Tibial nerve (tissue), 4 donors: ENCODE results near the gene AKAP12.

Experiments
- EP300 ChIP-seq, 2 donors: sonication (generic); formaldehyde crosslinking; IDR thresholded peaks; one replicate each; pipeline ENCODE4 v1.6.1; 2017; ENCODE audit warnings: antibody characterized with exemption in 2 of 2, mild to moderate bottlenecking in 1 of 2
- TF ChIP-seq, protein P1 (sequence below), 5 experiments: fragments of 200-600 bp in 3 of 5; fragments of 450-650 bp in 2 of 5; sonication (generic) in 3 of 5; IDR thresholded peaks; one replicate each; pipeline ENCODE4 v1.5.1; 2016 to 2019; ENCODE audit warnings: antibody characterized with exemption in 5 of 5, mild to moderate bottlenecking in 3 of 5, moderate library complexity in 2 of 5

GRCh38 chr6:151209071-151209831, 30.5 kb upstream of the AKAP12 start:
- TF ChIP-seq, protein P1, sequence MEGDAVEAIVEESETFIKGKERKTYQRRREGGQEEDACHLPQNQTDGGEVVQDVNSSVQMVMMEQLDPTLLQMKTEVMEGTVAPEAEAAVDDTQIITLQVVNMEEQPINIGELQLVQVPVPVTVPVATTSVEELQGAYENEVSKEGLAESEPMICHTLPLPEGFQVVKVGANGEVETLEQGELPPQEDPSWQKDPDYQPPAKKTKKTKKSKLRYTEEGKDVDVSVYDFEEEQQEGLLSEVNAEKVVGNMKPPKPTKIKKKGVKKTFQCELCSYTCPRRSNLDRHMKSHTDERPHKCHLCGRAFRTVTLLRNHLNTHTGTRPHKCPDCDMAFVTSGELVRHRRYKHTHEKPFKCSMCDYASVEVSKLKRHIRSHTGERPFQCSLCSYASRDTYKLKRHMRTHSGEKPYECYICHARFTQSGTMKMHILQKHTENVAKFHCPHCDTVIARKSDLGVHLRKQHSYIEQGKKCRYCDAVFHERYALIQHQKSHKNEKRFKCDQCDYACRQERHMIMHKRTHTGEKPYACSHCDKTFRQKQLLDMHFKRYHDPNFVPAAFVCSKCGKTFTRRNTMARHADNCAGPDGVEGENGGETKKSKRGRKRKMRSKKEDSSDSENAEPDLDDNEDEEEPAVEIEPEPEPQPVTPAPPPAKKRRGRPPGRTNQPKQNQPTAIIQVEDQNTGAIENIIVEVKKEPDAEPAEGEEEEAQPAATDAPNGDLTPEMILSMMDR (IDR thresholded peaks at IDR 0.05): no peak
- TF ChIP-seq EP300 (IDR thresholded peaks at IDR 0.05): no peak
